B cell (primary cell): ENCODE results near the gene SS18L1. TPM values are rescaled to one million over a fixed set of nuclear protein-coding genes. Genes with fewer than 3 reads are reported as not detected.

Source experiments
- ATAC-seq: fragments of 200-7000 bp; cut with Tn5 transposase; one replicate; pipeline ENCODE4 v1.10.0; 2021; ENCODE audit warnings: low read depth, mild to moderate bottlenecking, moderate number of reproducible peaks, moderate library complexity
- CTCF ChIA-PET: fragments of 350-600 bp; sonication (Branson Sonifier 250); formaldehyde crosslinking; loops from one replicate; lab custom pipeline; 2021; ENCODE audit warnings: antibody characterized with exemption, inconsistent platforms; lab: Charles Lee
- POLR2A ChIA-PET: fragments of 350-600 bp; sonication (Branson Sonifier 250); formaldehyde crosslinking; loops from one replicate; lab custom pipeline; 2021; ENCODE audit warnings: antibody characterized with exemption; lab: Charles Lee
- DNase-seq: peaks from one replicate; pipeline ENCODE4 v3.0.0; 2013
- H2AFZ ChIP-seq: 2 replicates; pipeline ENCODE4 v1.6.1; 2012; ENCODE audit warnings: mild to moderate bottlenecking, low read depth, low read length; ENCODE audit not compliant: insufficient read depth, poor library complexity, severe bottlenecking
- H3K27ac ChIP-seq, 2 donors: 1 replicate in 1 of 2; 2 replicates in 1 of 2; pipeline ENCODE4 v1.5.1; 2012 to 2013; ENCODE audit warnings: low read length in 2 of 2, mild to moderate bottlenecking in 2 of 2, moderate library complexity in 1 of 2
- H3K27me3 ChIP-seq, 4 experiments: fragments of 200-600 bp in 1 of 4; sonication (generic) in 1 of 4; replicated peaks in 1 of 4; 1 replicate in 2 of 4; 2 replicates in 2 of 4; pipeline versions ENCODE4 v1.6.1 to v1.7.0; 2013 to 2016; ENCODE audit warnings: low read length in 3 of 4, mild to moderate bottlenecking in 2 of 4, mixed read lengths in 1 of 4, moderate library complexity in 1 of 4; ENCODE audit not compliant: insufficient read depth in 4 of 4, control insufficient read depth in 3 of 4; ENCODE audit errors: control extremely low read depth in 1 of 4
- H3K36me3 ChIP-seq, 2 experiments: replicated peaks in 1 of 2; 1 replicate in 1 of 2; 2 replicates in 1 of 2; pipeline versions ENCODE4 v1.6.1 to v1.7.1; 2013; ENCODE audit warnings: low read length in 1 of 2; ENCODE audit not compliant: insufficient read depth in 2 of 2, control insufficient read depth in 1 of 2; ENCODE audit errors: control extremely low read depth in 1 of 2, extremely low read depth in 1 of 2
- H3K4me1 ChIP-seq, 2 donors: fragments of 200-600 bp in 1 of 2; sonication (generic) in 1 of 2; 1 replicate in 1 of 2; 2 replicates in 1 of 2; pipeline versions ENCODE4 v1.5.1 to v1.6.1; 2013 to 2017; ENCODE audit warnings: low read length in 2 of 2; ENCODE audit not compliant: control insufficient read depth in 2 of 2, insufficient read depth in 2 of 2
- H3K4me2 ChIP-seq: replicated peaks from 2 replicates; pipeline ENCODE3; 2012; ENCODE audit warnings: mild to moderate bottlenecking, low read depth, low read length; ENCODE audit not compliant: poor library complexity, severe bottlenecking
- H3K4me3 ChIP-seq, 5 experiments: fragments of 200-600 bp in 1 of 5; sonication (generic) in 1 of 5; 1 replicate in 3 of 5; 2 replicates in 2 of 5; pipeline versions ENCODE4 v1.5.1 to v1.7.0; 2011 to 2016; ENCODE audit warnings: low read length in 4 of 5, mild to moderate bottlenecking in 4 of 5, low read depth in 2 of 5, control low read depth in 1 of 5, moderate library complexity in 1 of 5; ENCODE audit not compliant: insufficient read depth in 1 of 5; ENCODE audit errors: control extremely low read depth in 1 of 5, extremely low read depth in 1 of 5
- H3K79me2 ChIP-seq: fragments of 200-600 bp; sonication (generic); one replicate; pipeline ENCODE4 v1.6.0; 2016; ENCODE audit warnings: low read length; ENCODE audit not compliant: control insufficient read depth, insufficient read depth
- H3K9ac ChIP-seq: fragments of 200-600 bp; sonication (generic); 2 replicates; pipeline ENCODE4 v1.6.1; 2017; ENCODE audit warnings: mild to moderate bottlenecking, low read length, moderate library complexity
- H3K9me3 ChIP-seq, 3 donors: one replicate each; pipeline versions ENCODE4 v1.6.1 to v1.7.1; 2013; ENCODE audit warnings: low read length in 2 of 3; ENCODE audit not compliant: control insufficient read depth in 2 of 3, insufficient read depth in 1 of 3; ENCODE audit errors: control extremely low read depth in 1 of 3
- H4K20me1 ChIP-seq: 2 replicates; pipeline ENCODE4 v1.6.0; 2012; ENCODE audit warnings: mild to moderate bottlenecking, low read length; ENCODE audit not compliant: insufficient read depth, control insufficient read depth, poor library complexity, severe bottlenecking
- H3K27ac Mint-ChIP-seq: one replicate; pipeline ENCODE4 v1.8.0; 2021; ENCODE audit warnings: mixed read lengths
- H3K27me3 Mint-ChIP-seq: one replicate; pipeline ENCODE4 v1.8.0; 2021; ENCODE audit warnings: mixed read lengths
- H3K4me1 Mint-ChIP-seq: one replicate; pipeline ENCODE4 v1.8.0; 2021; ENCODE audit warnings: mixed read lengths
- H3K4me3 Mint-ChIP-seq: one replicate; pipeline ENCODE4 v1.8.0; 2021; ENCODE audit warnings: mixed read lengths
- H3K9me3 Mint-ChIP-seq: one replicate; pipeline ENCODE4 v1.8.0; 2022; ENCODE audit warnings: mixed read lengths; ENCODE audit not compliant: insufficient read depth
- CTCF ChIP-seq: fragments of 200-600 bp; IDR thresholded peaks from one replicate; pipeline ENCODE4 v1.8.0; 2022; ENCODE audit warnings: antibody characterized with exemption, mild to moderate bottlenecking
- EZH2 ChIP-seq: IDR thresholded peaks from 2 replicates; pipeline ENCODE4 v1.6.1; 2012; ENCODE audit warnings: borderline replicate concordance, low read depth, mild to moderate bottlenecking, moderate library complexity, low read length; ENCODE audit not compliant: insufficient read depth, poor library complexity, severe bottlenecking
- WGBS: methylation state at CpG from one replicate; pipeline ENCODE4 v1.1.5; 2013; ENCODE audit warnings: missing lambda C conversion rate; ENCODE audit not compliant: insufficient coverage; 5-methylcytosine and 5-hydroxymethylcytosine counted together
- intact Hi-C: fragments of 100-400 bp; cut with micrococcal nuclease; formaldehyde crosslinking; loops from one replicate; pipeline ENCODE4 v1.10.0; 2022
- polyA plus RNA-seq: library from polyadenylated mRNA; depleted of rRNA; stranded (reverse); fragments of >200 nt; gene quantifications from 2 replicates; pipeline ENCODE4 v1.2.3, GENCODE V29; 2012
- total RNA-seq, 2 donors: library from RNA; stranded (reverse); fragments of 120-200 nt in 1 of 2; gene quantifications; 1 replicate in 1 of 2; 2 replicates in 1 of 2; pipeline versions ENCODE4 v1.2.3 to v1.2.4, GENCODE V29; 2013 to 2022

Gene SS18L1
- total and polyA plus RNA-seq, 2 donors (not counting 1 experiment from before 2014, with no cell fraction given), result 15.4 to 20.7 TPM

DNA sequence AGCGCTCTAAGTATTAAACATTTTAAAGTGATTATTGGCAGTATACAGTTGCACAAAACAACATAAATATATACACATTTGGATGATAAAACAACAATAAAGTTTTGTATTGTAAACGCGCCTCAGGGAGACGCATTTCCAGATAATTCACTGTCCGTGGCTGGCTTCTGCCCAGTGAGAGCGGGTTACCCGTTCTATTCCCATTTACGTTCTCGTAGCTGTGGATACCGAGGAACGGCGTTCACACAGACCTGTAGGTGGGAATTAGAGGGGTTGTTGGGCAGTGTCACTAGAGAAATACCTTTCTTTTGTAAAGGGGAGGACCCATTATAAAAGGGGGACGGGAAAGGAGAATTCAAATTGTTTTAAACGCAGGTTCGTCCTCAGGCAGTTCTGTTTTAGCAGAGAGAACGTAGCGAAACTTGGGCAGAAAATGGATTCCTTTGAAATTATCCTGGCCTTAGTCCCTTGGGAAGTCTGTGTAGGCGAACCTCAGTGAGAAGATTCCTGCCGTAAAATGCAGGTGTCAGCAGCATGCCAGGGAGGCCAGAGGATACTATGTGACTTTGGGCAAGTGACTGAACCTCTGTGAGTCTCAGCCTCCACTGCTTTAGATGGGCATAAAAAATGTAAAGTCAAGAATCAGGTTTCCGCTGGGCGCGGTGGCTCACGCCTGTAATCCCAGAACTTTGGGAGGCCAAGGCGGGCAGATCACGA is 40.0 kb downstream of the SS18L1 start:
- peaks cover 51% of the 10 kb centered on the region for H3K79me2 ChIP-seq
- CTCF ChIA-PET, result no interaction called here
- DNase-seq (no peak), ATAC-seq (no peak)
- Mint-ChIP-seq H3K9me3 (no peaks in the 10 kb centered on the region), H3K27ac (peak overlapping the region; percentile 98), H3K27me3 (no peaks in the 10 kb centered on the region), H3K4me3 (peak overlapping the region; percentile 97), H3K4me1 (peaks cover 39% of the 10 kb centered on the region)
- WGBS, result 31% methylated on average over 20 of the region's 25 CpGs
- no peaks in the 10 kb centered on the region for H3K9me3 ChIP-seq
- peak overlapping the region; percentile 95 for H3K9ac ChIP-seq
- H3K4me2 ChIP-seq, result peak overlapping the region; percentile 96
- peaks cover 14% of the 10 kb centered on the region for H4K20me1 ChIP-seq
- H2AFZ ChIP-seq, result peak overlapping the region; percentile 93
- POLR2A ChIA-PET, result no interaction called here
- peak overlapping the region; percentile 81 to 88 (median 84) for H3K4me3 ChIP-seq
- intact Hi-C loops, result loop anchor here (2.0 to 5.0 kb wide), 4 partner anchors 61 to 769 kb away; partner anchors contain the start of genes ADRM1, LSM14B, RPS21 and SLC17A9
- TF ChIP-seq CTCF, result no peak
- no peak for TF ChIP-seq EZH2
- peak overlapping the region; percentile 86 to 97 for H3K27ac ChIP-seq
- no peaks in the 10 kb centered on the region for H3K27me3 ChIP-seq
- peaks cover 13 to 18% of the 10 kb centered on the region in 2 donors for H3K4me1 ChIP-seq
- no peaks in the 10 kb centered on the region for H3K36me3 ChIP-seq

GRCh38 chr20:62186096-62186426 is 42.5 kb downstream of the SS18L1 start:
- ChIA-PET CTCF (no interaction called here), POLR2A (no interaction called here)
- H3K27me3 ChIP-seq, result no peaks in the 10 kb centered on the region
- WGBS, result 100% methylated on average over 1 of the region's 3 CpGs
- peaks cover 4 to 18% of the 10 kb centered on the region in 2 experiments for H3K36me3 ChIP-seq
- H3K4me3 ChIP-seq, result peak overlapping the region in 1 of 5 experiments; percentile 15
- peaks cover 42% of the 10 kb centered on the region for H3K4me1 Mint-ChIP-seq
- H3K79me2 ChIP-seq, result peaks cover 74% of the 10 kb centered on the region
- H3K4me1 ChIP-seq, result peaks cover 13 to 18% of the 10 kb centered on the region in 2 donors
- TF ChIP-seq EZH2 (no peak), CTCF (no peak)
- no peak overlapping the region for H3K27ac ChIP-seq
- DNase-seq (no peak), ATAC-seq (no peak)
- H3K9me3 ChIP-seq, result no peaks in the 10 kb centered on the region
- no peaks in the 10 kb centered on the region for H3K27me3 Mint-ChIP-seq
- no peak overlapping the region for H3K9ac ChIP-seq
- H3K9me3 Mint-ChIP-seq, result no peaks in the 10 kb centered on the region
- no peak overlapping the region for H3K27ac Mint-ChIP-seq
- H3K4me3 Mint-ChIP-seq, result peak overlapping the region; percentile 32
- H3K4me2 ChIP-seq, result no peak overlapping the region
- no peak overlapping the region for H2AFZ ChIP-seq
- peaks cover 20% of the 10 kb centered on the region for H4K20me1 ChIP-seq
- intact Hi-C loops, result no loop called here
